Effector CD8-positive, alpha-beta T cell (primary cell): Measurements from ENCODE around the gene THEMIS2.

Experiments used
- DNase-seq: peaks from one replicate; lab custom pipeline; 2025; lab: John Stamatoyannopoulos, UW

Gene THEMIS2

DNA sequence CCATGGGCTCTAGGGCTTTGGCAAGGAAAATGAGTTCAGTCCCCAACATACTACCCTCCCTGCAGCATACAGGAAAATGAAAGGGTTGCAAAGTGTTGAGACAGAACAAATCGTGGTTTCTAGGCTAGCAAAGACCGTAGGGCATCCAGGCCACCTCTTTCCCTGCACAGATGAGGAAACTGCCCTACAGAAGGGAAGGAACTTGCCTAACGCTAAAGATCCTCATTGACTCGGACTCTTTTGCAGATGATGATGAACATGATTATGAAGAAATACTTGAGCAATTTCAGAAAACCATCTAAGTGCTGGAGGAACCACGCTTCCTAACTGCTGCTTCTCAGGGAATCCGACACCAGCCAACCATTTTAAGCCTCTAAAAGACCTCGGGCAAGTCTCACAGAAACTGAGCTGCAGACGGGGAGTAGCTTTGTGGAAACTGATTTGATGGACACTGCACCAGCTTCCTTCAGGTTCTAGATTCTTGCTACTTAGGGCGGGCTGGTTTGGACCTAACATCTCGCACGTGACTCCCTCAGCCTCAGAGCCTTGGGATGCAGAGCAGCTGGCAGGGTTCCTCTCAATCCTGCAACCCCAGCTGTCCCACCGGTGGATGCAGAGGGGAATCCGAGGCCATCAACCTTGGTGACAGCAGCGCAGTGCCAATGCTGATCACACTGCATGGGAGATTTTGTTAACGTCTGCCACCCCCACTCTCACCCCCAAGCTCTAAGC, 13.4 kb downstream of the THEMIS2 start:
- no peak for DNase-seq

DNA sequence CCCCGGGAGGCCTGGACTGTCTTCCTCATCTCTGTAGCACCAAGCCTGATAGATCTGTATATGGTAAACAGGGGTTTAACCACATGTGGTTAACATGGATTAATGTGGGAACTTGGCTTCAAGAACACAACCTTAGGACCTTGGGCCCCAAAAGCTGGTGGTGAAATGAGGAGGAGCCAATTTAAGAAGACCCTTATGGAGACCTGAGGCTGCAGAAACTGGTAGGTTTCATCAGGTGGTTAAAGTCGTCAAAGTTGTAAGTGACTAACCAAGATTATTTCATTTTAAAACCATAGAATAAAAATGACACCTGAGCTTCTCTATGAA, 14.0 kb downstream of the THEMIS2 start:
- no peak for DNase-seq

- no peak for DNase-seq
Observed at GRCh38 chr1:27886744-27887143, 14.4 kb downstream of the THEMIS2 start.

DNA sequence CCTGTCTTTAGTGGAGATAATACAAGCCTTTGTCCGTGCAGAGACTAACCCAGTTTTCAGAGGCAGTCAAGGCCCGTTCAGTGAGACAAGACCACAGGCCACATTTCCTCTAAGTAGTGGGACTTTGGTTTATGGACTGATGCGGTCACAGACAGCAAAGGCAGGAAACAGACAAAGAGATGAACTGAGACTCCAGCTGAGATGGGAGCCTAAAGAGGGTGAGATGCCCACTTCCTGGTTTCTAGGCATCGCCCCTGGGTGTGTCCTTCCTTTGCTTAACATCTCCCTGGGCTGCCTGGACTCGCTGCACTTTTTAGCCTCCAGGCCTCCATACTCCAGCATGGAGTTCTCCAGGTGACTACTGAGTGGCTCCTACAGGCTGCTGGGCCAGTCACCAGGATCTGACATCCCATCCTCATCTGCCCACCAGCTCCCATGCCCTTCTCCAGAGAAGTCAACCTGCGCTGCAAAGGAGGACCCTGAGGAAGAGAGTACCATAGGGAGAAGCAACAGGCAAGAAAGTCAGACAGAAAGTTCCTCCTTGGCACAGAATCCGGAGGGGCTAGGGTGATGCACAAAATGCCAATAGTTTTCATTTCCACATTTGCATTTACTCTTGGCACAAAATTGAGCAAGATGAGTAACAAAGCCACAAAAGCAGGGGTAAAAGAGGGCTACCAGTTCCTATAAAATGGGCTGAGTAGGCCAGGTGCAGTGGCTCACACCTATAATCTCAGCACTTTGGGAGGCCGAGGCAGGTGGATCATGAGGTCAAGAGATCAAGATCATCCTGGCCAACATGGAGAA, 15.1 kb downstream of the THEMIS2 start:
- no peak for DNase-seq

DNA sequence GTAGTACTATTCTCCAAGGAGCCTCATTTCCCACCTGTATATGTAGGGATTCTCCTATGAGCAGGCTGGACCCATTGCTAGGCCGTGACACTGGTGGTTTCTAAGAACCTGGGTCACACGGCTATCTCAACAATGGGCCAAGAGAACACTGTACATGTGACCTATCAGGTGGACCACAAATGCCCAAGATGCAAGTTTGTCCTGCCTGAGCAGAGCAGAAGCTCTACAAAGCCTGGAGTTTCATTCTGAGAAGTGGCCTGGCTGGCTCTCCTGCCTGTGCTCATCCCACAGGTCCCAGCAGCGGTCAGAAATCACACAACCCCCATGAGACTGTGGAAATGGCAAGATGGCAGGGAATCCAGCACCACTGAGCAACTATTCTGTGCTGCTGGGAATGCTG, 17.2 kb downstream of the THEMIS2 start:
- DNase-seq: no peak

DNA sequence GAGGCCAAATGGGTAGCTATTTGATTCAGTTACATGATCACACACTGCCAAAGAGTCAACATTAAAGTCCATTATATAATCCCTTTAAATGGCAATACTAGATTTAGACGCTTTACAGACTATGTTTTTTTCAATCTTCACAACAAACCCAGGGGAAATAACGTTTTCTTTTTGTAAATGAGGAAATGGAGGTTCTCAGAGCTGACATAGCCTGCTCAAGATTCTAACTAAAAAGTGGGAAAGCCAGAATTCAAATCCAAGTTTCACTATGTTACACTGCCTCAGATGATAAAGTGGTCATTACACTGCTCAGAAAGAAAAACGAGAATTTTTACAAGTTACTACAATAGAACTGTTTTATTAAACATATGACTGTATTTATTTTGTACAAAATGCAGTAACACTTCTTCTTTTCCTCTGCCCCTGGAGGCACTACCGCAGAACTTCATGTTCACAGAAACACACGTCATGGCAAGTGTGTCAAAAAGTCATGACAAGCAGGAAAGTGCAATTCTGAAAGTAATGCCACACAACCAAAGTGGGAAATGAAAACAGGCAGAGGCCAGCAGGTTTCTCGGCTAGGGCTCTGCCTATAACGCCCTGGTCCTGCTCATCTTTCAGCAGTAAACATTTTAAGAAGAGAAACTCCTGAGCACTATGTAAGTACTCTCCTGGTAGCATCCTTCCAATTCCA, 19.0 kb downstream of the THEMIS2 start:
- DNase-seq: no peak

GRCh38 chr1:27894521-27894920, 22.2 kb downstream of the THEMIS2 start:
- no peak for DNase-seq

GRCh38 chr1:27906759-27907158, 34.4 kb downstream of the THEMIS2 start:
- DNase-seq: no peak

DNA sequence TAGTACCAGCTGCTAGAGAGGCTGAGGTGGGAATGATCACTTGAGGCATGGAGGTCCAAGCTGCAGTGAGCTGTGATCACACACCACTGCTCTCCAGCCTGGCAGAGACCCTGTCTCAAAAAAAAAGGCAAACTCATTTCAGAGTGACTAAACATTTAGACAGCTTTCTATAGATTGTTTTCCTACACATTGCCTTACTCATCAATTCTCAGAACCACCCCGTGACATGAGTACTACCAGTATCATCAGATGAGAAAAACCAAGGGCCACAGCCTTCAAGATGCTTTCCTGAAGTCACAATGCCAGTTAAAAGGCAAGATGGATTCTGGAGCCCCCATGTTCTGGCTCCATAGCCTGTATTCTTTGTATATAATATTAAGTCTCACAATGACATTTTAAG, 40.1 kb downstream of the THEMIS2 start:
- no peak for DNase-seq

DNA sequence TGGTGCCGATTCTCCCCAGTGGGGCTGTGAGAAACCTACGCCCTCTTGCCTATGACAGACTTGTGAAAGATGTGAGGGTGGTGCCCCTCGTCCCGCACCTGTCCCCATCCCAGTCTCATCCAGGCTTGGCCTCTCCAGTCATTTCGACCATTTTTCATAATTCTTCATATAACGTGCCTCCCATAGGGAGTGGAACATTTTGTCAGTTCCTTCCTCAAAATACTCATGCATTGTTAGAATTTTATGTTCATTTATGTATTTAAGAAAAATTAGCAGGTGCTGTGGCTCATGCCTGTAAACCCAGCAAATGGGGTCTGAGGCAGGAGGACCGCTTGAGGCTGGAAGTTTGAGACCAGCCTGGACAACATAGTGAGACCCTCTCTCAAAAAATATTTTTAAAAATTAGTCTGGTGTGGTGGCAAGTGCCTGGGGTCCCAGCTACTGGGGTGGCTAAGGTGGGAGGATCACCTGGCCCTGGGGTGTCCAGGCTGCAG, 42.8 kb downstream of the THEMIS2 start:
- no peak for DNase-seq

- no peak for DNase-seq
Observed at GRCh38 chr1:27922272-27922671, 49.9 kb downstream of the THEMIS2 start.

DNA sequence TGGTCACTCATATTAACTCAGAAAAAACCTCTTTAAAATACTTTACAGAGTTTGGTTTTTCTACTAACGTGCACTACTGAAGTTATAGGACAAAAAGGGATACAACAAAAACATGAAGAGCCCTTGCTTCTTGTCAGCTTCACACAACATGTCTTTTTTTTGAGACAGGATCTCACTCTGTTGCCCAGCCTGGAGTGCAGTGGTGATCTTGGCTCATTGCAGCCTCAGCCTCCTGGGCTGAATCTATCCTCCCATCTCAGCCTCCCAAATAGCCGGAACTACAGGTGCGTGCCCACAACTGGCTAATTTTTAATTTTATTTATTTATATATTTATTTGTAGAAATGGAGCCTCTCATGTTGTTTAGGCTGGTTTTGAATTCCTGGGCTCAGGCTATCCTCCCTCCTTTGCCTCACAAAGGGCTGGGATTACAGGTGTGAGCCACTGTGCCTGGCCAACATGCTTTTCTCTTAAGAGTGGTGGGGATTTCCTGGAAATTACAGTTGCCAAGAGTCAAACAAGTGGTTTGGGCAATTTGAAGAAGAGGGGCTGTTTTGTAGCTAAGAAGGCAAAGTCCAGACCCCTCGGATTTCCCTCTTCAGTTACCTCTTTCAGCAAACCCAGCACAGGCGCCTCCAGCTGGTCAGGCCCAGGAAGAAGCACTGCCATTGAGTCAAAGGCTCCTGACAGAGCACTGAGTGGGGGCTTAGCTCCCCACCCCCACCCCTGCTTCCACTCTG, 56.0 kb downstream of the THEMIS2 start:
- no peak for DNase-seq

- no peak for DNase-seq
Observed at GRCh38 chr1:27931184-27931583, 58.8 kb downstream of the THEMIS2 start.

- DNase-seq: no peak
Observed at GRCh38 chr1:27931759-27932158, 59.4 kb downstream of the THEMIS2 start.

- no peak for DNase-seq
Observed at GRCh38 chr1:27934818-27935549, 62.6 kb downstream of the THEMIS2 start, which contains the start of gene SMPDL3B. SMPDL3B (plus strand) TSS chr1:27935000; CDS start chr1:27935184, 184 bp downstream.

DNA sequence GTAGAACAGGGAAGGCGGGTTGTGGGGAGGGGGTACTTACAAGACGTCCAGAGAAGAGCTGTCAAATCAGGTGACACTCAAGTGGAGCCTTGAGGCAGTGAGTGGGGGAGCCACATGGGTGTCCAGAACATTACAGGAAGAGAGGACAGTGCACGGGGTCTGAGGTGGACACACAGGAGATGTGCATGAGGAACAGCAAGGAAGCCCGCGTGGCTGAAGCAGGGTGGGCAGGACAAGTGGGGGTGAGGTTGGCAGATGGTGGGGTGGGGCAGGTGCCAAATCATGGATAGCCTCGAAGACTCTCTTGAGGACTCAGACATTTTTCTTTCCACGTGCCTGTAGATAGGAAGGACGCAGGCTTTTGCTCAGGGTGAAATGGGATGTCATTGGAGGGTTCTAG, 63.4 kb downstream of the THEMIS2 start:
- no peak for DNase-seq
